Measurements from ENCODE around the gene MEGF6.

DNA sequence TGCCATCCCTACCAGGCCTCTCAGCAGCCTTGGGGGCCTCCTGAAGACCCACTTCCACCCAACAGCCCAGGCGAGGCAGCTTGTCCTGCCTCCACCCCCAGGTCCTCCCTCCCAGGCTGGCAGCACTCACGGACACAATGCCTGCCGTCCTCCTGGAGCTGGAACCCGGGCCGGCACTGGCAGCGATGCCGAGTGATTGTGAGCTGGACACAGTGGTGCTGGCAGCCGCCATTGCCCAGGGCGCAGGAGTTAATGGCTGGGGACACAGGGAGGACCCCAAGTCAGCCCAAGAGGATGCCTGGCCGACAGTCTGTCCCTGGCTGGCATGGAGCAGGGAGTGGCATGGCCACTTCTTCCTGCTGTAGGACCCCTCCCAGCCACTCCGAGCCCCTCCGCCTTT, 96.0 kb downstream of the MEGF6 start:
- TF ChIP-seq CTCF (IDR thresholded peaks at IDR 0.05) (no peak), POLR2A (IDR thresholded peaks at IDR 0.05) (no peak)

All from adrenal gland (tissue), 5 donors.